ENCODE results near the gene PAX5.

The PAX5 gene

DNA sequence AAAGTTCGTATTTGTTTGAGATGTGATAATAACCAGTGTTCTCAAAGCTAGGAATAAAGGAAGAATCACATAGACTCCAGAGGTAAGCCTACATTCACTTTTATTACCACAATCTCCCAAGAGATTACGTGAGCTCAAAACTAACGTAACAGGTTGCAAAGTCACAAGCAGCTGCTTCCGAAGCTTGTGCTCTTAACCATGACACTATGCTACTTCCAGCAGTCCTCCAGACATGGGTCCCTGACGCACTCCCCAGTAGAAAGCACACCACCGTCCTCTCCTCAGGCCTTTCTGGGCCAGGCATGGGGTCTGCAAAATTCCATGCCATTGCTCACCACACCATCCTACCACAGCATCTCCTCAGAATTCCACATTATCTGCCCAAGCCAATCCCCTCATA lies 84.6 kb downstream of the PAX5 start:
- no peak overlapping the region for H3K27ac ChIP-seq (ENCODE audit: low read length)

DNA sequence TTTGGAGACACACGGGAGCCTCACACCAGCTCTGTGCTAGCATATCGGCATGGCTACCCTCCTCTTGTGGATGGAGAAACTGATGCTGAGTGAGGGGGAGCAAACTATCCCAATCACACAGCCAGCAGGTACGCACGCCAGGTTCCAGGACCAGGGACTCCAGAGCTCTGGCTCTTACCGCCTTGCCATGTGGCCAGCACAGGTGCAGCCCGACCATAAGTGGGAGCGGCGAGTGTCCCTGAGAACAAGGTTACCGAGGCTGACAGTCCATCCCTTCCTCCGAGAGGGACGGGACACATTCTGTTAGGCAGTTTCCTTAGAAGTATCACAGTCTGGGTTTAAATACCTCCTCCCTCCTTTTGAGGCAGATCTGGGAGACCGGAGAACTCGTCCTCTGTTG lies 86.0 kb downstream of the PAX5 start:
- Histone ChIP-seq H3K4me1 (ENCODE audit: low read length) (no peaks in the 10 kb centered on the region), H3K4me2 (ENCODE audit: low read depth, low read length) (no peak overlapping the region), H2AFZ (ENCODE audit: low read length) (no peak overlapping the region), H3K36me3 (replicated peaks; ENCODE audit: insufficient read depth, low read length) (no peaks in the 10 kb centered on the region), H3K9me2 (replicated peaks; ENCODE audit: insufficient read depth, low read length) (no peaks in the 10 kb centered on the region), H3K27me3 (replicated peaks; ENCODE audit: insufficient read depth, low read length) (no peaks in the 10 kb centered on the region), H3K9ac (ENCODE audit: low read length) (no peak overlapping the region), H3K4me3 (ENCODE audit: low read length) (no peak overlapping the region), H3F3A (ENCODE audit: insufficient read depth, low read length) (no peaks in the 10 kb centered on the region), H3K27ac (ENCODE audit: low read length) (no peak overlapping the region), H3K9me3 (replicated peaks; ENCODE audit: insufficient read depth, low read length) (no peaks in the 10 kb centered on the region), H3K79me2 (ENCODE audit: low read length) (no peaks in the 10 kb centered on the region), H4K20me1 (ENCODE audit: insufficient read depth, low read length) (no peaks in the 10 kb centered on the region)
- DNase-seq: no peak
- no peak for TF ChIP-seq EZH2phosphoT487 (IDR thresholded peaks at IDR 0.05; ENCODE audit: low read length)
- TF ChIP-seq, protein P1, sequence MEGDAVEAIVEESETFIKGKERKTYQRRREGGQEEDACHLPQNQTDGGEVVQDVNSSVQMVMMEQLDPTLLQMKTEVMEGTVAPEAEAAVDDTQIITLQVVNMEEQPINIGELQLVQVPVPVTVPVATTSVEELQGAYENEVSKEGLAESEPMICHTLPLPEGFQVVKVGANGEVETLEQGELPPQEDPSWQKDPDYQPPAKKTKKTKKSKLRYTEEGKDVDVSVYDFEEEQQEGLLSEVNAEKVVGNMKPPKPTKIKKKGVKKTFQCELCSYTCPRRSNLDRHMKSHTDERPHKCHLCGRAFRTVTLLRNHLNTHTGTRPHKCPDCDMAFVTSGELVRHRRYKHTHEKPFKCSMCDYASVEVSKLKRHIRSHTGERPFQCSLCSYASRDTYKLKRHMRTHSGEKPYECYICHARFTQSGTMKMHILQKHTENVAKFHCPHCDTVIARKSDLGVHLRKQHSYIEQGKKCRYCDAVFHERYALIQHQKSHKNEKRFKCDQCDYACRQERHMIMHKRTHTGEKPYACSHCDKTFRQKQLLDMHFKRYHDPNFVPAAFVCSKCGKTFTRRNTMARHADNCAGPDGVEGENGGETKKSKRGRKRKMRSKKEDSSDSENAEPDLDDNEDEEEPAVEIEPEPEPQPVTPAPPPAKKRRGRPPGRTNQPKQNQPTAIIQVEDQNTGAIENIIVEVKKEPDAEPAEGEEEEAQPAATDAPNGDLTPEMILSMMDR (IDR thresholded peaks at IDR 0.05; ENCODE audit: low read length): no peak

More for the DNA sequence above, 84.6 kb downstream of the PAX5 start:
- H2AFZ ChIP-seq (ENCODE audit: low read length): no peak overlapping the region
- no peaks in the 10 kb centered on the region for H3K9me3 ChIP-seq (replicated peaks; ENCODE audit: insufficient read depth, low read length)
- TF ChIP-seq, protein P1 (IDR thresholded peaks at IDR 0.05; ENCODE audit: low read length): no peak
- TF ChIP-seq EZH2 (optimal IDR thresholded peaks at IDR 0.05; ENCODE audit: low read depth, low read length) (no peak), EZH2phosphoT487 (IDR thresholded peaks at IDR 0.05; ENCODE audit: low read length) (no peak)
- H3K4me2 ChIP-seq (ENCODE audit: low read depth, low read length): no peak overlapping the region
- H3F3A ChIP-seq (ENCODE audit: insufficient read depth, low read length): no peaks in the 10 kb centered on the region
- no peaks in the 10 kb centered on the region for H3K27me3 ChIP-seq (replicated peaks; ENCODE audit: insufficient read depth, low read length)
- no peaks in the 10 kb centered on the region for H3K4me1 ChIP-seq (ENCODE audit: low read length)
- H4K20me1 ChIP-seq (ENCODE audit: insufficient read depth, low read length): no peaks in the 10 kb centered on the region
- H3K9me2 ChIP-seq (replicated peaks; ENCODE audit: insufficient read depth, low read length): no peaks in the 10 kb centered on the region
- no peaks in the 10 kb centered on the region for H3K36me3 ChIP-seq (replicated peaks; ENCODE audit: insufficient read depth, low read length)
- no peak overlapping the region for H3K9ac ChIP-seq (ENCODE audit: low read length)
- no peak for DNase-seq
- no peaks in the 10 kb centered on the region for H3K79me2 ChIP-seq (ENCODE audit: low read length)
- no peak overlapping the region for H3K4me3 ChIP-seq (ENCODE audit: low read length)

DNA sequence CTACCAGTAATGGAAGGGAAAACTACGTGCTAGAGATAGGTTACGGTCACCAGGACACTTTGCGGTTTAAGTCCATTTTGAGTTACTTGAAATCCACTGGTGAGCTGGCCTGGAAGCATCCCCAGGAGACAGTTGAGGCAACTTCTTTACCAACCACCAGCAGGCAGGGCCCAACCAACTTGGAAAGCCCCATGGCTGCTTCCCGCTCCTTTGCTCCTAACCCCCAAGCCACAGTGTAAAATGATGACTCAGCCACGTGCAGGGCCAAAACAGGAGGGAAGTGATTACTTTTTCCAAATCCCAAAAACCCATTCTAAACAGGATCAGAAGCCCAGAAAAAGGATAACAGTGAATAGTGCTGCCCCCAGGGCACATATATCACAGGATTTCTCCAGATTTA lies 87.4 kb downstream of the PAX5 start:
- Histone ChIP-seq H3K4me1 (ENCODE audit: low read length) (no peaks in the 10 kb centered on the region), H3K4me3 (ENCODE audit: low read length) (no peak overlapping the region), H3K27me3 (replicated peaks; ENCODE audit: insufficient read depth, low read length) (no peaks in the 10 kb centered on the region), H3K9me2 (replicated peaks; ENCODE audit: insufficient read depth, low read length) (no peaks in the 10 kb centered on the region), H2AFZ (ENCODE audit: low read length) (no peak overlapping the region), H3K9me3 (replicated peaks; ENCODE audit: insufficient read depth, low read length) (no peaks in the 10 kb centered on the region), H3F3A (ENCODE audit: insufficient read depth, low read length) (no peaks in the 10 kb centered on the region), H3K9ac (ENCODE audit: low read length) (no peak overlapping the region), H4K20me1 (ENCODE audit: insufficient read depth, low read length) (no peaks in the 10 kb centered on the region), H3K27ac (ENCODE audit: low read length) (no peak overlapping the region), H3K79me2 (ENCODE audit: low read length) (no peaks in the 10 kb centered on the region), H3K36me3 (replicated peaks; ENCODE audit: insufficient read depth, low read length) (no peaks in the 10 kb centered on the region), H3K4me2 (ENCODE audit: low read depth, low read length) (no peak overlapping the region)
- no peak for DNase-seq
- no peak for TF ChIP-seq EZH2phosphoT487 (IDR thresholded peaks at IDR 0.05; ENCODE audit: low read length)
- TF ChIP-seq, protein P1 (IDR thresholded peaks at IDR 0.05; ENCODE audit: low read length): no peak
- TF ChIP-seq EZH2 (optimal IDR thresholded peaks at IDR 0.05; ENCODE audit: low read depth, low read length): no peak
